ENCODE measurements around the gene PRRC2B.

DNA sequence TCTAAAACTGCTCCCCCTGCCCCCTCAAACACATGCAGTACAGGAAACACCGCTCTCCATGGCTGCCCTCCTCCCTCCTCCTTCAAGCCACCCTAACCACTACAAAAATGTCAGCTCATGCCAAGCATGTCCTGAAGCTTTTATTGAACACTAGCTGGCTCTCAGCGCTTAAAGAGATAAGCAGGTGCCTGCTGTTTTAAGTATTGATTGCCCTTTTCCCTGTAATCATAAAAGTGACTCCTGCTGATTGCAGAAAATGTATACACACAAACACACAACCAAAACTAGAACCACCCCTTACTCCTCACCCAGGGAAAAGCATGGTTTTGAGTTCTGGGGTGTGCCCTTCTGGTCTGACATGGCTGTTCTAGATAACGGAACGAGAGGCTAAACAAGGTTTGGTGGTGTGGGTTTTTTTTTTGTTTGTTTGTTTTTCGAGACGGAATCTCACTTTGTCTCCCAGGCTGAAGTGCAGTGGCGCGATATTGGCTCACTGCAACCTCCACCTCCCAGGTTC is 140.9 kb downstream of the PRRC2B start:
- TF ChIP-seq, protein P1, sequence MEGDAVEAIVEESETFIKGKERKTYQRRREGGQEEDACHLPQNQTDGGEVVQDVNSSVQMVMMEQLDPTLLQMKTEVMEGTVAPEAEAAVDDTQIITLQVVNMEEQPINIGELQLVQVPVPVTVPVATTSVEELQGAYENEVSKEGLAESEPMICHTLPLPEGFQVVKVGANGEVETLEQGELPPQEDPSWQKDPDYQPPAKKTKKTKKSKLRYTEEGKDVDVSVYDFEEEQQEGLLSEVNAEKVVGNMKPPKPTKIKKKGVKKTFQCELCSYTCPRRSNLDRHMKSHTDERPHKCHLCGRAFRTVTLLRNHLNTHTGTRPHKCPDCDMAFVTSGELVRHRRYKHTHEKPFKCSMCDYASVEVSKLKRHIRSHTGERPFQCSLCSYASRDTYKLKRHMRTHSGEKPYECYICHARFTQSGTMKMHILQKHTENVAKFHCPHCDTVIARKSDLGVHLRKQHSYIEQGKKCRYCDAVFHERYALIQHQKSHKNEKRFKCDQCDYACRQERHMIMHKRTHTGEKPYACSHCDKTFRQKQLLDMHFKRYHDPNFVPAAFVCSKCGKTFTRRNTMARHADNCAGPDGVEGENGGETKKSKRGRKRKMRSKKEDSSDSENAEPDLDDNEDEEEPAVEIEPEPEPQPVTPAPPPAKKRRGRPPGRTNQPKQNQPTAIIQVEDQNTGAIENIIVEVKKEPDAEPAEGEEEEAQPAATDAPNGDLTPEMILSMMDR (IDR thresholded peaks at IDR 0.05), result no peak
- TF ChIP-seq POLR2A (IDR thresholded peaks at IDR 0.05) (no peak), EP300 (IDR thresholded peaks at IDR 0.05) (no peak), POLR2AphosphoS5 (IDR thresholded peaks at IDR 0.05) (no peak)

Measured in stomach (tissue), 4 donors.